Measurements from ENCODE around the gene CCNI. TPM values are rescaled to one million over a fixed set of nuclear protein-coding genes. Genes with fewer than 3 reads are reported as not detected.
A peak's percentile ranks its signal among the peaks of the same experiment; 100 is the strongest.

Gene CCNI
- total RNA-seq, 1 donor from 2014 or later = 600 TPM

DNA sequence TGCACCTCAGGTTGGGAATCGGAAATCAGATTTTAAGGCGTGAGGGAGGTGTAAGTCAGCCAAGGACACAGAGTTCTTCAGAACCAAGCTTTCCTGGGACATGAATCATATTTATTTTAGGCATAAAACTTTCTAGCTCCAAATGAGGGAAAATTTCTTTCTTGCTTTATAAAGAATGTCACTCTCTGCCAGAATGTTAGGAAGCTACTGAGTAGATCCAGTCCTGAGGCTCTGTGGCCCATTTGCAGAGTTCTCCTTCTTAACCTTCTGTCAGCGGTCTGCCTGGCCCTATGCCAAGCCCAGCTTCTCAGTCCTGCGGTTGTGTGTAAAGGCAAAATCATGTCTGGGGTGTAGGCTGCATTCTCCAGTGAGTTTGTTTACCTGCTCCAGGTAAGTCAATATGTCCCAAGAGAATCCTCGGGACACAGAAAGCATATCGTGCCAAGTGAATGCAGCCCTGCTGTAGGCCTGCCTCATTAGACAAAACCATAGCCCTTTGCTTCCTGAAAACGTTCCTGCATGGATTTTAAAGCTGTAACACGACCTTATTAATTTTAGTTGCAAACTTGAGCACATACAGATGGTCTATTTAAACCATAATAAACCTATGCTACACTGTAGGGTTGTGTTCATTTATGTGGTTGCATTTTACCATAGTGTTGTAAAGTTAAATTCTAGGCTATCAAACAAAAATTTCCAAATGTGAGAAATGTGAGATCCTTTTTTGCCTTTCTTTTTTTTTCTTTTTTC lies 29.2 kb upstream of the CCNI start:
- H3K9me3 Mint-ChIP-seq (ENCODE audit: unreplicated experiment) = no peaks in the 10 kb centered on the region
- H3K27ac Mint-ChIP-seq (ENCODE audit: unreplicated experiment) = no peak overlapping the region
- DNase-seq = no peak
- no peaks in the 10 kb centered on the region for H3K27me3 Mint-ChIP-seq (ENCODE audit: unreplicated experiment)
- H3K4me3 Mint-ChIP-seq (ENCODE audit: unreplicated experiment) = no peak overlapping the region
- no peaks in the 10 kb centered on the region for H3K4me1 Mint-ChIP-seq (ENCODE audit: low read depth, unreplicated experiment)
- no peaks in the 10 kb centered on the region for H3K36me3 Mint-ChIP-seq (ENCODE audit: unreplicated experiment)
- TF ChIP-seq CTCF (IDR thresholded peaks at IDR 0.05; ENCODE audit: partially characterized antibody, unreplicated experiment) = no peak

- no peak for TF ChIP-seq CTCF (IDR thresholded peaks at IDR 0.05; ENCODE audit: partially characterized antibody, unreplicated experiment)
Measured at GRCh38 chr4:77104388-77104787, 28.6 kb upstream of the CCNI start.

GRCh38 chr4:77100234-77100633 lies 24.4 kb upstream of the CCNI start:
- H3K36me3 Mint-ChIP-seq (ENCODE audit: unreplicated experiment) = no peaks in the 10 kb centered on the region
- H3K27ac Mint-ChIP-seq (ENCODE audit: unreplicated experiment) = no peak overlapping the region
- peaks cover 1% of the 10 kb centered on the region for H3K9me3 Mint-ChIP-seq (ENCODE audit: unreplicated experiment)
- no peak overlapping the region for H3K4me3 Mint-ChIP-seq (ENCODE audit: unreplicated experiment)
- TF ChIP-seq CTCF (IDR thresholded peaks at IDR 0.05; ENCODE audit: partially characterized antibody, unreplicated experiment) = no peak
- no peak for DNase-seq
- H3K4me1 Mint-ChIP-seq (ENCODE audit: low read depth, unreplicated experiment) = peaks cover 3% of the 10 kb centered on the region
- no peaks in the 10 kb centered on the region for H3K27me3 Mint-ChIP-seq (ENCODE audit: unreplicated experiment)

More at GRCh38 chr4:77104388-77104787, 28.6 kb upstream of the CCNI start:
- Mint-ChIP-seq H3K27me3 (ENCODE audit: unreplicated experiment) (no peaks in the 10 kb centered on the region), H3K27ac (ENCODE audit: unreplicated experiment) (no peak overlapping the region), H3K4me1 (ENCODE audit: low read depth, unreplicated experiment) (no peaks in the 10 kb centered on the region), H3K36me3 (ENCODE audit: unreplicated experiment) (no peaks in the 10 kb centered on the region), H3K4me3 (ENCODE audit: unreplicated experiment) (no peak overlapping the region), H3K9me3 (ENCODE audit: unreplicated experiment) (no peaks in the 10 kb centered on the region)
- DNase-seq = no peak

GRCh38 chr4:77097611-77098010 lies 21.8 kb upstream of the CCNI start:
- no peak overlapping the region for H3K4me3 Mint-ChIP-seq (ENCODE audit: unreplicated experiment)
- no peak overlapping the region for H3K27ac Mint-ChIP-seq (ENCODE audit: unreplicated experiment)
- H3K27me3 Mint-ChIP-seq (ENCODE audit: unreplicated experiment) = no peaks in the 10 kb centered on the region
- H3K36me3 Mint-ChIP-seq (ENCODE audit: unreplicated experiment) = no peaks in the 10 kb centered on the region
- no peak for TF ChIP-seq CTCF (IDR thresholded peaks at IDR 0.05; ENCODE audit: partially characterized antibody, unreplicated experiment)
- peaks cover 1% of the 10 kb centered on the region for H3K9me3 Mint-ChIP-seq (ENCODE audit: unreplicated experiment)
- peaks cover 3% of the 10 kb centered on the region for H3K4me1 Mint-ChIP-seq (ENCODE audit: low read depth, unreplicated experiment)
- DNase-seq = no peak

DNA sequence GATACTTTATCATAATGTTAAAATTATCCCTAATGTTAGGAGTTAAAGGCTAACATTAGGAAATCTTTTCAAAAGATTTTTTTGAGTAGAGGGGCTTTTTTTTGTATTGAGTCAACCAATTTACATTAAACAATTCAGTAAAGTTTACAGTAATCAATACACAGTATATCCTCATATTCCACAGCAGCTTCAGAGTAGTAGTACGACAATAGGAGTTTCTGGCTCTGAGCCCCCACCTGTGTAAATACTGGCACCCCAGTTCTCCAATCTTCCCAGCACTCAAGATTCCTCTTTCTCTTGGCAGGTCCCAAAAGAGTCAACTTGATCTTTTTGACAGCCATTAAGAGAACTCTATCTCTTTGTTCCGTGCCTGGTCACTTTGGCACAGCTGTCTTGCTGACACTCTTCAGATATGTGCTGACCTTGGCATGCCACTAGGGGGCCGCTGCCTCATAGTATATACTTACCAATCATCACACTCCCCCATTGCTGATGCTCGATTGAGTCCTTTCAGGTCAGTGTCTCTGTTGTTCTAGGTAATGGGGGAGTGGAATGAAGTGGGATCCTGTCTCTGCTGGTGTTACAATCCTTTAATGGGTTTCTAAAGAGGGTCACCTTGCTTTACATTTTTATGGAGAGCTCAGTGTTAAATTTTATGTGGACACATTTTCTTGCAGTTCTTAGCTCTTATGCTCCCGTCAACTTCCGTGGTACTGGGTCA lies 19.5 kb upstream of the CCNI start:
- DNase-seq = peak; percentile 83
- TF ChIP-seq CTCF (IDR thresholded peaks at IDR 0.05; ENCODE audit: partially characterized antibody, unreplicated experiment) = peak; percentile 92
- no peak overlapping the region for H3K27ac Mint-ChIP-seq (ENCODE audit: unreplicated experiment)
- peaks cover 5% of the 10 kb centered on the region for H3K9me3 Mint-ChIP-seq (ENCODE audit: unreplicated experiment)
- H3K4me3 Mint-ChIP-seq (ENCODE audit: unreplicated experiment) = no peak overlapping the region
- peaks cover 3% of the 10 kb centered on the region for H3K4me1 Mint-ChIP-seq (ENCODE audit: low read depth, unreplicated experiment)
- no peaks in the 10 kb centered on the region for H3K27me3 Mint-ChIP-seq (ENCODE audit: unreplicated experiment)
- H3K36me3 Mint-ChIP-seq (ENCODE audit: unreplicated experiment) = no peaks in the 10 kb centered on the region
